GM06990 (cell line): Measurements from ENCODE around the gene CASQ1.

ENCODE experiments used
- DNase-seq: peaks from one replicate; pipeline ENCODE4 v3.0.0-alpha.2; 2011; ENCODE audit not compliant: insufficient read length; ENCODE audit errors: extremely low read depth
- H3K27me3 ChIP-seq: replicated peaks from 2 replicates; pipeline ENCODE4 v1.6.0; 2011; ENCODE audit warnings: low read length; ENCODE audit not compliant: control insufficient read depth, insufficient read depth
- H3K36me3 ChIP-seq: 2 replicates; pipeline ENCODE4 v1.5.1; 2011; ENCODE audit warnings: low read length; ENCODE audit not compliant: control insufficient read depth, insufficient read depth
- H3K4me3 ChIP-seq: replicated peaks from 2 replicates; pipeline ENCODE4 v1.5.1; 2011; ENCODE audit warnings: low read depth, mild to moderate bottlenecking, control low read depth, low read length
- CTCF ChIP-seq: IDR thresholded peaks from 2 replicates; pipeline ENCODE4 v1.5.1; 2011; ENCODE audit warnings: low read length, control low read depth, mild to moderate bottlenecking, inconsistent platforms; ENCODE audit not compliant: insufficient read depth, poor library complexity, severe bottlenecking

Gene CASQ1

GRCh38 chr1:160228431-160228830 is 38.1 kb downstream of the CASQ1 start:
- H3K36me3 ChIP-seq, result peaks cover 26% of the 10 kb centered on the region
- H3K27me3 ChIP-seq, result no peaks in the 10 kb centered on the region
- no peak for DNase-seq
- TF ChIP-seq CTCF, result no peak
- no peak overlapping the region for H3K4me3 ChIP-seq

DNA sequence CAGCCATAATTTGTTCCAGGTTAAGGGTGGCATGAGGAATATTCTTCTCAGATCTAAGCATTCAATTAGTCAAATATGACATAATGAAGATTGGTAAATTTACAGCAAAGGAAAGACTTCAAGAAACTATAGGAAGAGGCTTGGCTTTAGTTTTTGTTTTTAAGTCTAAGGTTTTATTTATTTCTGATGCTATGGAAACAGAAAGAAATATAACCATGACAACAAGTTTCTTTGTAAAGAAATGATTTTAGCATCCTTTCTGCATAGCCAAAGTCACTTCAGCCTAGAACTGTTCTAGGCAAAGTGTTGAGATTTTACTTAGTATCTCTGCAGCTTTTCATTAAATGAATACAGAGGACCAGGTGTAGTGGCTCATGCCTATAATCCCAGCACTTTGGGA is 42.5 kb downstream of the CASQ1 start:
- Histone ChIP-seq H3K4me3 (no peak overlapping the region), H3K27me3 (no peaks in the 10 kb centered on the region), H3K36me3 (peaks cover 11% of the 10 kb centered on the region)
- no peak for DNase-seq
- TF ChIP-seq CTCF, result no peak

- H3K36me3 ChIP-seq, result peaks cover 13% of the 10 kb centered on the region
- no peak overlapping the region for H3K4me3 ChIP-seq
- DNase-seq, result no peak
- H3K27me3 ChIP-seq, result no peaks in the 10 kb centered on the region
- no peak for TF ChIP-seq CTCF
These were observed 46.4 kb downstream of the CASQ1 start for GRCh38 chr1:160236806-160237205.

GRCh38 chr1:160237558-160237957 is 47.2 kb downstream of the CASQ1 start:
- no peak for TF ChIP-seq CTCF
- Histone ChIP-seq H3K4me3 (no peak overlapping the region), H3K27me3 (no peaks in the 10 kb centered on the region), H3K36me3 (peaks cover 11% of the 10 kb centered on the region)
- no peak for DNase-seq

DNA sequence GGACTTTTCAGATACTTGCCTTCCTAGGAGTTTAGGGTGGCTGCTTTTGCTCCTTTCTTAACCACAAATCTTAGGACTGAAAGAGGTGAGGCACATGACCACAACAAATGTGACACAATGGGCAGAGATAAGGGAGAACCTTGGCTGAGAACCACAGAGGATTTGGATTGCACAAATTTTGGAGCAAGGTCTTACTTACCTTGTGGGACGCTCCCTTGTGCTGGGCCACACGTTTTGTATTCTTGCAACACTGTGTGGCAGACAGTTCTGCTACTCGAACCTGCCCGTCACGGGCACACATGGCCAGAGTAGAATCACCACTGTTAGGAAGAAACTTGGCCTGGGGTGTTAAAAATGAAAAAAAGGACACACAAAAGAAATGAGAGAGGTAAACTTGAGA is 48.0 kb downstream of the CASQ1 start:
- Histone ChIP-seq H3K4me3 (no peak overlapping the region), H3K27me3 (no peaks in the 10 kb centered on the region), H3K36me3 (peaks cover 11% of the 10 kb centered on the region)
- no peak for DNase-seq
- no peak for TF ChIP-seq CTCF

DNA sequence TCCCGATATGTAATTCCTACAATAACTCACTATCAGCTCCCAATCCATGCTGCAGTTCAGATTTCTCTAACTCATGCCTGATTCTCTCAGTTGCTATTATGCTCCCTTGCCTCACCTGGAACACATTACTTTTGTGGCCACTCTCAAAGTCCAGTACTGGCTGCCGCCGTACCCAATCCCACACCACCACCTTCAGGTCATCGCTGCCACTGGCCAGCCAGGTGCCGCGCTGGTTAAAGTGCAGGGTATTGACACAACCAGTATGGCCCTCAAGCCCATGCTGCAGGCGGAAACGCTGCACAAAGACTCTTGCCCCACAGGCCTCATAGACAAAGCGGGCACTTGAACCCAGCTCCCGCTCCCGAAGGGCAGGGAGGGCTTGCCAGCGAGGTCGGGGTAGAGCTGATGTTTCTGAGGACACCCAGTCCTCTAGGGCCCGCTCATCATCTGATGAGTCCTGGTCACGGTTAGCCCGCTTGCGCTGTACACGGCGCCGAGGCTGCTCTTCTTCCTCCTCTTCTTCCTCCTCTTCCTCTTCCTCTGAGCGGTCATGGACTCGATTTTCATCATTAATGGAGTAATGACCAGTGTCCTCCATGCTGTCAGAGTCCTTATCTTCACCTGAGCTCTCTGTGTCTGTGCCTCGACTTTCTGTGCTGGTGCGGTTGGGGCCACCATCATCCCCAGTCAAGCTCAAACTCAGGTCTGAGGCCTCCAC is 49.4 kb downstream of the CASQ1 start:
- Histone ChIP-seq H3K4me3 (no peak overlapping the region), H3K36me3 (peaks cover 13% of the 10 kb centered on the region), H3K27me3 (no peaks in the 10 kb centered on the region)
- TF ChIP-seq CTCF, result no peak
- no peak for DNase-seq
